Astrocyte of the spinal cord (primary cell): ENCODE data around the gene CCT7.

Experiments used
- DNase-seq: peaks from one replicate; pipeline ENCODE4 v3.0.0; 2011; ENCODE audit warnings: low read depth, low spot score
- H3K4me3 ChIP-seq: 2 replicates; pipeline ENCODE4 v1.5.1; 2011; ENCODE audit warnings: low read depth, mild to moderate bottlenecking, low read length, moderate library complexity
- CTCF ChIP-seq: IDR thresholded peaks from 2 replicates; pipeline ENCODE4 v1.5.1; 2012; ENCODE audit warnings: low read depth, mild to moderate bottlenecking, low read length, inconsistent platforms
- in situ Hi-C: cut with HindIII; loops from 2 replicates; pipeline ENCODE4 v1.10.0; 2017; ENCODE audit warnings: low sequenced_read_pairs

CCT7 gene

GRCh38 chr2:73244580-73244979 is 10.5 kb downstream of the CCT7 start:
- no peak for TF ChIP-seq CTCF
- no peak for DNase-seq
- H3K4me3 ChIP-seq: no peak overlapping the region
- in situ Hi-C loops: no loop called here

- in situ Hi-C loops: no loop called here
- TF ChIP-seq CTCF: no peak
- no peak for DNase-seq
- no peak overlapping the region for H3K4me3 ChIP-seq
Observed at GRCh38 chr2:73246850-73247249, 12.7 kb downstream of the CCT7 start.

- TF ChIP-seq CTCF: no peak
- no peak overlapping the region for H3K4me3 ChIP-seq
- in situ Hi-C loops: no loop called here
- no peak for DNase-seq
Observed at GRCh38 chr2:73249636-73250035, 15.5 kb downstream of the CCT7 start.

GRCh38 chr2:73250872-73251846 is 17.1 kb downstream of the CCT7 start:
- in situ Hi-C loops: no loop called here
- H3K4me3 ChIP-seq: no peak overlapping the region
- no peak for DNase-seq
- TF ChIP-seq CTCF: no peak

GRCh38 chr2:73252238-73253027 is 18.3 kb downstream of the CCT7 start:
- TF ChIP-seq CTCF: no peak

GRCh38 chr2:73253400-73253799 is 19.3 kb downstream of the CCT7 start:
- DNase-seq: no peak
- TF ChIP-seq CTCF: no peak
- in situ Hi-C loops: no loop called here
- no peak overlapping the region for H3K4me3 ChIP-seq

More at GRCh38 chr2:73252238-73253027, 18.3 kb downstream of the CCT7 start:
- DNase-seq: no peak
- in situ Hi-C loops: no loop called here
- no peak overlapping the region for H3K4me3 ChIP-seq
